ENCODE results near the gene FAM114A1. TPM values are rescaled to one million over a fixed set of nuclear protein-coding genes. Genes with fewer than 3 reads are reported as not detected.
"Not testable (repeated sequence)": the region's sequence is repeated elsewhere in the genome, so short reads cannot be mapped to it uniquely, and the experiment has no call there.

FAM114A1 gene
- total RNA-seq, 2 donors from 2014 or later: 0.35 to 1.5 TPM

DNA sequence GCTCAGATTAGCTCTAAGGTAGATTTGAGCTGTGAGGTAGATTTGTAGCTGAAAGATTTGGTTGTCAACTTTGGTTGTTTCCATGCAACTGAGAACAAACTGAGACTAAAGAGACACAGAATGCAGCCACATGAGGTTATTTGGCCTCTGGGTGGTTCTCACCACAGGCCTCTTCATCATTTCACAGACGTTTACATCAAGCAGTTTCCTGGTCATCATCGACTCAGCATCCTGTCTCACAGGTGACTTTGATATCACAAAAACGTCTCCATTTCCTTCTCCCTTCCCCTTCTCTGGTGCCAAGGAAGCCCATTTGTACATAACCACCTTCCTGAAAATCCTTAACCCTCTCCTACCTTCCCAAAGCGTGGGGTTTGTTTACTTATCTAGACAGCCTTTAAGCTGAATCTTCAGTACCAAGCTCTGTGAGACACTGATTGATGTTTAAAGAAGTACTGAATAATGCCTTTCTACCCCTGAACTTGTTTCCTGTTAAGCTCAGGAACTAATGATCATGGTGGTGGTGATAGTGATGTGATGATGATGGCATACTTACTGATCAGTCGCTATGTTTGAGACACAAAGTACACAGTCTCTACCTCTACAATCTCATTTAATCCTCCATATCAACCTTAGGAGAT lies 81.9 kb downstream of the FAM114A1 start:
- Mint-ChIP-seq H3K4me3 (peak overlapping the region; percentile 56), H3K4me1 (peaks cover 21% of the 10 kb centered on the region), H3K27ac (peak overlapping the region; percentile 87), H3K36me3 (ENCODE audit: low read depth) (no peaks in the 10 kb centered on the region), H3K27me3 (peaks cover 2% of the 10 kb centered on the region), H3K9me3 (no peaks in the 10 kb centered on the region)
- ATAC-seq (replicated peaks): peak; percentile 92

- H3K4me1 Mint-ChIP-seq: peaks cover 21% of the 10 kb centered on the region
- no peaks in the 10 kb centered on the region for H3K9me3 Mint-ChIP-seq
- peak overlapping the region; percentile 56 for H3K4me3 Mint-ChIP-seq
- ATAC-seq (replicated peaks): no peak
- peaks cover 2% of the 10 kb centered on the region for H3K27me3 Mint-ChIP-seq
- no peaks in the 10 kb centered on the region for H3K36me3 Mint-ChIP-seq (ENCODE audit: low read depth)
- H3K27ac Mint-ChIP-seq: peak overlapping the region; percentile 87
Observed at GRCh38 chr4:38950159-38950558, 82.6 kb downstream of the FAM114A1 start.

- no peaks in the 10 kb centered on the region for H3K36me3 Mint-ChIP-seq (ENCODE audit: low read depth)
- peaks cover 21% of the 10 kb centered on the region for H3K4me1 Mint-ChIP-seq
- no peaks in the 10 kb centered on the region for H3K9me3 Mint-ChIP-seq
- ATAC-seq (replicated peaks): no peak
- peak overlapping the region; percentile 56 for H3K4me3 Mint-ChIP-seq
- H3K27me3 Mint-ChIP-seq: peaks cover 2% of the 10 kb centered on the region
- peak overlapping the region; percentile 87 for H3K27ac Mint-ChIP-seq
Observed at GRCh38 chr4:38950734-38951133, 83.1 kb downstream of the FAM114A1 start.

- Mint-ChIP-seq H3K4me1 (peaks cover 21% of the 10 kb centered on the region), H3K36me3 (ENCODE audit: low read depth) (no peaks in the 10 kb centered on the region), H3K4me3 (peak overlapping the region; percentile 7), H3K9me3 (no peaks in the 10 kb centered on the region), H3K27me3 (peaks cover 2% of the 10 kb centered on the region), H3K27ac (no peak overlapping the region)
- peak; percentile 50 for ATAC-seq (replicated peaks)
Observed at GRCh38 chr4:38951598-38951997, 84.0 kb downstream of the FAM114A1 start.

DNA sequence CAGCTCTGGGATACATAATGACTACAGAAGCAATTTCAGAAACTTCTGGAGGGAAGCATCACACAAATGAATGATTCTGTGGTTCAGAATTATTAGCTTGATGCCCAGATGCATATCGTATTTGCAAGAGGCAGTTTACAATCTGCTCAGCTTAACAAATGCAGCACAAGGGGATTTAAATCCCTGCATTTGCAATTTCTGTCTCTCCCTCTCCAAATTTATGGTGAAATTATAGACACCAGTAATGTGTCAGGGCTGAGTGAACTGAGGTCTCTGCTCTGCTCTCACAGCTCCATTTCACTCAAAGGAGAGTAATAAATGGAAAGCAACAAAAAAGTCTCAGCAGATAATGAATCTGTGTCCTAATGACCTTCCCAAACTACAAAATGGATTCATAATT lies 84.4 kb downstream of the FAM114A1 start:
- Mint-ChIP-seq H3K4me1 (peaks cover 21% of the 10 kb centered on the region), H3K27ac (no peak overlapping the region), H3K4me3 (peak overlapping the region; percentile 7), H3K36me3 (ENCODE audit: low read depth) (no peaks in the 10 kb centered on the region), H3K9me3 (no peaks in the 10 kb centered on the region), H3K27me3 (peaks cover 2% of the 10 kb centered on the region)
- no peak for ATAC-seq (replicated peaks)

- Mint-ChIP-seq H3K4me3 (no peak overlapping the region), H3K27me3 (peaks cover 2% of the 10 kb centered on the region), H3K27ac (no peak overlapping the region), H3K4me1 (peaks cover 14% of the 10 kb centered on the region), H3K36me3 (ENCODE audit: low read depth) (no peaks in the 10 kb centered on the region), H3K9me3 (peaks cover 3% of the 10 kb centered on the region)
- no peak for ATAC-seq (replicated peaks)
Observed at GRCh38 chr4:38954727-38955126, 87.1 kb downstream of the FAM114A1 start.

DNA sequence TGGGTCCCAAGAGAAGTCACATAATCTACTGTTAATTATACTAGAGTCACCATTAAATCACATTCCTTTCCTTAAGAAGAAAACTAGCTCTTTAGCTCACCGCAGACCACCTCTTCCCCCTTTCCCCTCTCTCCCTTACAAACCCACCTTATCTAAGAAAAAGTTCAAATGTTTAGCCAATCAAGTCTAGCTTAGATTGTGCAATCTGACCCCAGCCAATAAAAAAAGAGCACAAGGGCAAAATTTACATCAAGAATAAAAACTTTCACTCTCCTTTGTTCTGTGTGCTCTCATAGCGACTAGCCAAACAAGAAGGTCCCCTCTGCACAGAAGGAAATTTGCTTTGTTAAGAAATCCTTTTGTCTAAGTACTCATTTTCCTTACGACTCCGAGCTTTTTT lies 88.4 kb downstream of the FAM114A1 start:
- Mint-ChIP-seq H3K9me3 (peaks cover 3% of the 10 kb centered on the region), H3K4me3 (peak overlapping the region; percentile 61), H3K4me1 (peaks cover 5% of the 10 kb centered on the region), H3K27me3 (peaks cover 2% of the 10 kb centered on the region), H3K27ac (peak overlapping the region; percentile 82), H3K36me3 (ENCODE audit: low read depth) (no peaks in the 10 kb centered on the region)
- ATAC-seq (replicated peaks): no peak

DNA sequence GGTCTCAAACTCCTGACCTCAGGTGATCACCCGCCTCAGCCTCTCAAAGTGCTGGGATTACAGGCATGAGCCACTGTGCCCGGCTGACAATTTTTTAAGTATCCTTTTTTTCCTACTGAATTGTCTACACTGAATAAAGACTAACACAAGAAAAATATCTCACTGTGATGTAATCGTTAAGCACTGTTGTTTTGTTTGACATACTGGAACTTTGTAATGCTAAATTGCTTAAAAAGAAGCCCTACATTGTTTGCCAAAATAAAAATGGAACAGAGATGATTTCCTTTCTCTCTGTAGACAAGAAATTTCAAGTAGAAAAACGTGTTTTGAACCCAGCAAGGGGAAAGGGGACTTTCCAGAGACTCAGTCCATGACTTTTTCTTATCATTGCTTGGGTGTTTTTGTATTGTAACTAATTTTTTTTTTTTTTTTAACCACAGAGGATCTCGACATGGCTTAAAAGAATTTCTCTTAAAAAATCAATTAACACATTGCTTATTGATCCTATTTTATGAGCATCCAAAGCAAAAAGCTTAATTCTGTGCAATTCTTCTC lies 89.7 kb downstream of the FAM114A1 start:
- no peaks in the 10 kb centered on the region for H3K36me3 Mint-ChIP-seq (ENCODE audit: low read depth)
- peak overlapping the region; percentile 61 for H3K4me3 Mint-ChIP-seq
- peaks cover 2% of the 10 kb centered on the region for H3K27me3 Mint-ChIP-seq
- peak; percentile 40 for ATAC-seq (replicated peaks)
- H3K4me1 Mint-ChIP-seq: peaks cover 5% of the 10 kb centered on the region
- peak overlapping the region; percentile 82 for H3K27ac Mint-ChIP-seq
- H3K9me3 Mint-ChIP-seq: peaks cover 14% of the 10 kb centered on the region

- Mint-ChIP-seq H3K9me3 (peaks cover 14% of the 10 kb centered on the region), H3K36me3 (ENCODE audit: low read depth) (peaks cover 3% of the 10 kb centered on the region), H3K4me3 (peak overlapping the region; percentile 61), H3K27me3 (peaks cover 2% of the 10 kb centered on the region), H3K4me1 (peaks cover 5% of the 10 kb centered on the region), H3K27ac (peak overlapping the region; percentile 82)
- ATAC-seq (replicated peaks): peak; percentile 93
Observed at GRCh38 chr4:38957893-38958292, 90.3 kb downstream of the FAM114A1 start.

DNA sequence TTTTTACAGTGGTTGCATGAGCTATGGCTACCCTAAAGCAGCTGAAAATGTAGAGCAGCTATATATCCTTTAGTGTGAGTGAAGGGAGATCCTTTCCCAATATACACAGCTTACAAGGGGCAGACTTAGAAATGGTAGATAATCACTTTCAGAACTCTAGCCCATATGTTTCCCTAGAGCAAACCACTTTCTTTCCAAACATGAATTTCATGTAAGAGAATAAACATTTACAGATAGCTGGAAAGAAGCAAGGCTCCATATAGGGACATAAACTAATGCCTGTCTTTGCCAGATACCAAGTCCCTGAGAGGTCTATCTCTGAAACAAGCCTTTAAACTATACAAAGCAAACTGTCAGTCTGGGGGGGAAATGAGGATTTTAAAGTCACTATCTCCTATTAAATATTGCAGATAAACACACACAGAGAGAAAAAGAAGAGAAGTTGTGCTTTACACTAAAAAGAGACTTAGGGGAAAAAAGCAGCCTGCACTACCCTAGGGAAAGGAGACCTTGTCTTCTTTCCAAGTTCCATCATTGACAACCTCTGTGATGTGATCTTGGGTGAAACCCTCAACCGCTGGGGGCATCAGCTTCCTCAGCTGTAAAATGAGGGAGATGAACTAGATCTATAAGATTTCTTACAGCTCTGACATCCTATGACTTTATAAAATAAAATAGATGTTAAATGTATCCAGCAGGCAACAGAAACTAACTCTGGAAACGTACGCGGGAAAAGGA lies 91.0 kb downstream of the FAM114A1 start:
- peaks cover 6% of the 10 kb centered on the region for H3K36me3 Mint-ChIP-seq (ENCODE audit: low read depth)
- peaks cover 10% of the 10 kb centered on the region for H3K4me1 Mint-ChIP-seq
- H3K27me3 Mint-ChIP-seq: peaks cover under 1% of the 10 kb centered on the region
- H3K4me3 Mint-ChIP-seq: peak overlapping the region; percentile 61
- ATAC-seq (replicated peaks): peak; percentile 54
- H3K9me3 Mint-ChIP-seq: peaks cover 14% of the 10 kb centered on the region
- H3K27ac Mint-ChIP-seq: peak overlapping the region; percentile 82

GRCh38 chr4:38959248-38959647 lies 91.6 kb downstream of the FAM114A1 start:
- H3K36me3 Mint-ChIP-seq (ENCODE audit: low read depth); ATAC-seq (replicated peaks); H3K27me3 Mint-ChIP-seq: not testable (repeated sequence)
- Mint-ChIP-seq H3K4me1 (peaks cover 11% of the 10 kb centered on the region), H3K4me3 (peak overlapping the region; percentile 61), H3K9me3 (peaks cover 14% of the 10 kb centered on the region), H3K27ac (peak overlapping the region; percentile 82)

DNA sequence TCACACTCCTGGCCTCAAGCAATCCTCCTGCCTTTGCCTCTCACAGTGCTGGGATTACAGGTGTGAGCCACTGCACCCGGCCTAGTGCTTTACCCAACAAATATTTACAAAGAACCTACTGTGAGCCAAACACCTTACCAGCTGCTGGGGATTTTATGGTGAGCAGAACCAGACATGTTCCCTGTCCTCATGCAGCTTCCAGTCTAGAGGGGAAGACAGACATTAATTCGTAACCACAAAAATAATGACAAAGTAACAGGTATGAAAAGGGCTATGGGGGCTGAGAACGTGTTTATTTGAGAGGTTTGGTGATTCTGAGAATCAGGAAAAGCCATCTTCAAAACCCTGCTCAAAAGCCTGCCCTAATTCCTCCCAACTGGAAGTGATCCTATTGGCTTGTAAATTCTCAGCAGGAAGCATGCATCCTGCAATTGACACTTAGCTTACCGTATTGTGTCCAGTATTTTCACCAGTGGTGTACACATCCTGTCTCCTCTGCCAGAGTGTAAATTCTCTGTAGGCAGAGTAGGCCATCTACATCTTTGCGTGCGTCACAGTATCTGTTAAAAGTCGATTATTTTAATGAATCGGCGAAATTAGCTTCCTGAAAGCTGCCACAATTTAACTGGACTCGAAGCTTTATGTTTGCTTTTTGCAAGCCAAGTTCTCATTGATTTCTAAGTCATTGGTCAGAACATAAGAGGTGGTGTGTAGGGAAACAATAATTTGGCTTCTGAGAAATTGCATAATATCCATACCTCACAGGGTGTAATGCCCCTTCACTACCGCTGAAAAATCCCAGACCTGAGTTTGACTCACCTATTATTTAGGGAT lies 97.6 kb downstream of the FAM114A1 start:
- peaks cover 60% of the 10 kb centered on the region for H3K36me3 Mint-ChIP-seq (ENCODE audit: low read depth)
- peaks cover 6% of the 10 kb centered on the region for H3K4me1 Mint-ChIP-seq
- peaks cover 11% of the 10 kb centered on the region for H3K9me3 Mint-ChIP-seq
- ATAC-seq (replicated peaks): no peak
- H3K27me3 Mint-ChIP-seq: no peaks in the 10 kb centered on the region
- H3K4me3 Mint-ChIP-seq: no peak overlapping the region
- H3K27ac Mint-ChIP-seq: no peak overlapping the region

GRCh38 chr4:38965866-38966265 lies 98.3 kb downstream of the FAM114A1 start:
- Mint-ChIP-seq H3K9me3 (peaks cover 11% of the 10 kb centered on the region), H3K27me3 (no peaks in the 10 kb centered on the region), H3K4me3 (no peak overlapping the region), H3K36me3 (ENCODE audit: low read depth) (peaks cover 67% of the 10 kb centered on the region), H3K27ac (peak overlapping the region; percentile 5), H3K4me1 (peaks cover 6% of the 10 kb centered on the region)
- no peak for ATAC-seq (replicated peaks)
